GM12873 (cell line): ENCODE measurements around the gene CALHM1.
A peak's percentile ranks its signal among the peaks of the same experiment; 100 is the strongest.

Experiments used
- TF ChIP-seq, protein P1 (sequence below): IDR thresholded peaks from 2 replicates; pipeline ENCODE4 v1.5.1; 2012; ENCODE audit warnings: low read depth, mild to moderate bottlenecking, moderate library complexity, low read length, control low read depth; ENCODE audit not compliant: insufficient read depth; ENCODE audit errors: missing control alignments

Gene CALHM1

GRCh38 chr10:103492655-103493261 is 34.1 kb upstream of the CALHM1 start:
- TF ChIP-seq, protein P1, sequence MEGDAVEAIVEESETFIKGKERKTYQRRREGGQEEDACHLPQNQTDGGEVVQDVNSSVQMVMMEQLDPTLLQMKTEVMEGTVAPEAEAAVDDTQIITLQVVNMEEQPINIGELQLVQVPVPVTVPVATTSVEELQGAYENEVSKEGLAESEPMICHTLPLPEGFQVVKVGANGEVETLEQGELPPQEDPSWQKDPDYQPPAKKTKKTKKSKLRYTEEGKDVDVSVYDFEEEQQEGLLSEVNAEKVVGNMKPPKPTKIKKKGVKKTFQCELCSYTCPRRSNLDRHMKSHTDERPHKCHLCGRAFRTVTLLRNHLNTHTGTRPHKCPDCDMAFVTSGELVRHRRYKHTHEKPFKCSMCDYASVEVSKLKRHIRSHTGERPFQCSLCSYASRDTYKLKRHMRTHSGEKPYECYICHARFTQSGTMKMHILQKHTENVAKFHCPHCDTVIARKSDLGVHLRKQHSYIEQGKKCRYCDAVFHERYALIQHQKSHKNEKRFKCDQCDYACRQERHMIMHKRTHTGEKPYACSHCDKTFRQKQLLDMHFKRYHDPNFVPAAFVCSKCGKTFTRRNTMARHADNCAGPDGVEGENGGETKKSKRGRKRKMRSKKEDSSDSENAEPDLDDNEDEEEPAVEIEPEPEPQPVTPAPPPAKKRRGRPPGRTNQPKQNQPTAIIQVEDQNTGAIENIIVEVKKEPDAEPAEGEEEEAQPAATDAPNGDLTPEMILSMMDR = no peak

GRCh38 chr10:103491729-103492364 is 33.1 kb upstream of the CALHM1 start:
- TF ChIP-seq, protein P1 = no peak

GRCh38 chr10:103490986-103491314 is 32.2 kb upstream of the CALHM1 start:
- TF ChIP-seq, protein P1 = no peak

- TF ChIP-seq, protein P1 = no peak
Measured at GRCh38 chr10:103487410-103487708, 28.7 kb upstream of the CALHM1 start.

DNA sequence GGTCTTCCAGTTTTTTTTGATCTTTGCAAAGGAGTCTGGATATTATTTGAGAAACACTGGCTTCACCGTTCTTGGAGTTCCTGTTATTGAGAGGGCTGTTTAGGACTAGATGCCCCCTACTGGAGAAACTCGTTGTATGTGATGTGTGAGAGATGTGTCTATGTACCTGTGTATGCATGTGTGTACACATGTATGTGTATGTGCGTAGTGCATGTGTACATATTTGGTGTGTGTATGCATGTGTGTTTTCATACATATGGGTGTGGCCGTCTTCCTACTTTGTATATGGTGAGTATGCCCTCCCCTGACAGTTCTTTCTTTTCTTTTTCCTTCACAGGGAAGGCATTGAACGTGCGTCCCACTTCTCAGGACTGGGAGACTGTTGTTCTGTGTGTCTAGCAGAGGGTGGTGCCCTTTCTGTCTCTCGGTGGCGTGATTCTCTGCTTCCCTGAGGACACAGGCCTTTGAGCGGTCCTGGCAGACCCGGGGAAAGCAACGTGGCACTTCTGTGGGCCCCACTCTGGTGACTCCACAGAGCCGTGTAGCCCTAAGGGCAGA is 23.4 kb upstream of the CALHM1 start:
- TF ChIP-seq, protein P1 = peak; percentile 78

DNA sequence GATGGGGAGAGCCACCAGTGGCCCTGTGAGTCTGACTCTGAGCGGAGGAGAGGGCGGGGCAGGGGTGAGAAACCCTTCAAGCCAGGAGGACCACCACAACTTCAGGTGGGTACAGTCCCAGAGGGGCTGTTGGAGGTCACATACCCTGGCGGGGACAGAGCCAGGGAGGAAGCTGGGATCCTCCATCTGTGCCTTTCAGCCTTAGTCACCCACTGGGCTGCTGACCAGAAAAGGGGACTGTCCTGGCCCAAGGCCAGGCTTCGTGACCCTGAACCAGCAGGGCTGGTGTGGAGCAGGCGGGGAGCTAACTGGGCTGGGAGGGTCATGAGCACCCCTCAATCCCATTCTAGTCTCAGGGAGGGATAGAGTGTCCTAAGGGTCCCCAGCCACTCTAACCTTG is 21.8 kb upstream of the CALHM1 start:
- TF ChIP-seq, protein P1 = no peak

- TF ChIP-seq, protein P1 = no peak
Measured at GRCh38 chr10:103479135-103479534, 20.4 kb upstream of the CALHM1 start, which contains the start of gene CALHM3. CALHM3 (minus strand) TSS chr10:103479240; CDS start chr10:103479032, 208 bp downstream.
